Measurements from ENCODE around the gene EFNA2.

DNA sequence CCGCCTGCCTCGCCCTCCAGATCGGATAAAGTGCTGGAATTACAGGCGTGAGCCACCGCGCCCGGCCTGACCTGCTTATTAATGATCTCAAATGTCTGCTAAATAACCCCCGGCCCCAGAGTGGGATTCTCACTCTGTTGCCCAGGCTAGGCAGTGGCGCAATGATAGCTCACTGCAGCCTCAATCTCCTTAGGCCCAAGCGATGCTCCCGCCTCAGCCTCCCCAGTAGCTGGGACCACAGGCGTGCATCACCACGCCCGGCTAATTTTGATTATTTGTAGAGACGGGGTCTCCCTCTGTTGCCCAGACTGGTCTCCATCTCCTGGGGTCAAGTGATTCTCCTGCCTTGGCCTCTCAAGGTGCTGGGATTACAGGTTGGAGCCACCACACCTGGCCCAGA is 44.7 kb upstream of the EFNA2 start:
- TF ChIP-seq, protein P1, sequence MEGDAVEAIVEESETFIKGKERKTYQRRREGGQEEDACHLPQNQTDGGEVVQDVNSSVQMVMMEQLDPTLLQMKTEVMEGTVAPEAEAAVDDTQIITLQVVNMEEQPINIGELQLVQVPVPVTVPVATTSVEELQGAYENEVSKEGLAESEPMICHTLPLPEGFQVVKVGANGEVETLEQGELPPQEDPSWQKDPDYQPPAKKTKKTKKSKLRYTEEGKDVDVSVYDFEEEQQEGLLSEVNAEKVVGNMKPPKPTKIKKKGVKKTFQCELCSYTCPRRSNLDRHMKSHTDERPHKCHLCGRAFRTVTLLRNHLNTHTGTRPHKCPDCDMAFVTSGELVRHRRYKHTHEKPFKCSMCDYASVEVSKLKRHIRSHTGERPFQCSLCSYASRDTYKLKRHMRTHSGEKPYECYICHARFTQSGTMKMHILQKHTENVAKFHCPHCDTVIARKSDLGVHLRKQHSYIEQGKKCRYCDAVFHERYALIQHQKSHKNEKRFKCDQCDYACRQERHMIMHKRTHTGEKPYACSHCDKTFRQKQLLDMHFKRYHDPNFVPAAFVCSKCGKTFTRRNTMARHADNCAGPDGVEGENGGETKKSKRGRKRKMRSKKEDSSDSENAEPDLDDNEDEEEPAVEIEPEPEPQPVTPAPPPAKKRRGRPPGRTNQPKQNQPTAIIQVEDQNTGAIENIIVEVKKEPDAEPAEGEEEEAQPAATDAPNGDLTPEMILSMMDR (IDR thresholded peaks at IDR 0.05), result no peak
- no peak for TF ChIP-seq POLR2A (IDR thresholded peaks at IDR 0.05)
